ENCODE results near the gene TPRN.

TPRN gene

GRCh38 chr9:137189297-137190295 is 10.9 kb downstream of the TPRN start:
- H3K4me3 ChIP-seq (ENCODE audit: low read depth, low read length): peak overlapping the region; percentile 90
- TF ChIP-seq MAX (IDR thresholded peaks at IDR 0.05; ENCODE audit: low read depth, low read length): no peak
- no peak for TF ChIP-seq CTCF (IDR thresholded peaks at IDR 0.05; ENCODE audit: low read depth, low read length)
- no peak for TF ChIP-seq MYC (IDR thresholded peaks at IDR 0.05; ENCODE audit: low read depth, low read length)
- no peak for TF ChIP-seq POLR2A (IDR thresholded peaks at IDR 0.05; ENCODE audit: extremely low read depth, insufficient read length)

GRCh38 chr9:137188490-137189296 is 11.8 kb downstream of the TPRN start, which contains the start of the genes ANAPC2 and SSNA1:
ANAPC2 (minus strand) TSS chr9:137188560; CDS start chr9:137188532, 28 bp downstream.
SSNA1 (plus strand) TSS chr9:137188676; CDS start chr9:137188727, 51 bp downstream.
- peak; percentile 95 for DNase-seq (ENCODE audit: low read depth)
- H3K4me3 ChIP-seq (ENCODE audit: low read depth, low read length): peak within 1 kb of the TSS; percentile 90
- TF ChIP-seq POLR2A (IDR thresholded peaks at IDR 0.05; ENCODE audit: extremely low read depth, insufficient read length): peak; percentile 73
- peak; percentile 67 for TF ChIP-seq MAX (IDR thresholded peaks at IDR 0.05; ENCODE audit: low read depth, low read length)
- peak; percentile 35 for TF ChIP-seq CTCF (IDR thresholded peaks at IDR 0.05; ENCODE audit: low read depth, low read length)
- peak; percentile 68 for TF ChIP-seq MYC (IDR thresholded peaks at IDR 0.05; ENCODE audit: low read depth, low read length)

More at GRCh38 chr9:137189297-137190295, 10.9 kb downstream of the TPRN start:
- no peak for DNase-seq (ENCODE audit: low read depth)

DNA sequence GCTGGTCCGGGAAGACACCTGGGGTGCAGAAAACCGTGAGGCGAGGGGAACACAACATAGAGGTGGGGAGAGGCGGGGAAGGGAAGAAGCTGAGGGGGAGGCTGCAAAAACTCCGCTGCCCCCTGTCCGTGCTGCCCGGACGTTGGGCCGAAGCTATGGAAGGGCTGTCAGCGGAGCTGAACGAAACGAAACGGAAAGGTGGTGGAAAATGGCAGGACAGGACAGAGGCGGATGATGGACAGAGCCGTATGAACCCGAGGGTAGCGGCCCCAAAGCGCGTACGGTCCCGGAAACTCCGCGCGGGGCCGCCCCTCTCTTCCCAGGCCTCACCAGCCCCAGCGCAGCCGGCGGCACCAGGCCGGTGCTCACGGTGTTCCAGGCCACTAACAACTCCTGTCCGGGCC is 12.5 kb downstream of the TPRN start:
- H3K4me3 ChIP-seq (ENCODE audit: low read depth, low read length): peak overlapping the region; percentile 90
- DNase-seq (ENCODE audit: low read depth): no peak
- no peak for TF ChIP-seq POLR2A (IDR thresholded peaks at IDR 0.05; ENCODE audit: extremely low read depth, insufficient read length)
- no peak for TF ChIP-seq MYC (IDR thresholded peaks at IDR 0.05; ENCODE audit: low read depth, low read length)
- TF ChIP-seq CTCF (IDR thresholded peaks at IDR 0.05; ENCODE audit: low read depth, low read length): no peak
- TF ChIP-seq MAX (IDR thresholded peaks at IDR 0.05; ENCODE audit: low read depth, low read length): no peak

DNA sequence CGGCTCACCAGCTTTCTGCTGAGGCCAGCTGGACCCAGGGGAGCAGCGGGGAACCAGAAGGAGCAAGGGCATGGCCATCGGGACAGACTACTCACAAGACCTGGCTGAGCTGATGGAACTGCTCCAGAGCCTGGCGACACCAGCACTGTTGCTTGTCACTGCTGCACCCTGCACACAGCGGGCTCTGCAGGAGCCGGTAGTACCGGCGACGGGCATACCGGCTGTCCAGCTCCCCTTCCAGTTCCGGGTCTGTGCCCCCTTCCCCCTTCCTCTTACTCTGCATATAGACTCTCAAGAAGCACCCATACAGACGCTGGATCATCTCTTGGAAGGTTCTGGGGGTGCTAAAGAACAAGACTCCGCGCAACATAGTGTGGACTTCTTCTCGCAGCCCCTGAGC is 13.2 kb downstream of the TPRN start:
- TF ChIP-seq CTCF (IDR thresholded peaks at IDR 0.05; ENCODE audit: low read depth, low read length) (no peak), MAX (IDR thresholded peaks at IDR 0.05; ENCODE audit: low read depth, low read length) (no peak), POLR2A (IDR thresholded peaks at IDR 0.05; ENCODE audit: extremely low read depth, insufficient read length) (no peak), MYC (IDR thresholded peaks at IDR 0.05; ENCODE audit: low read depth, low read length) (no peak)
- H3K4me3 ChIP-seq (ENCODE audit: low read depth, low read length): peak overlapping the region; percentile 90
- DNase-seq (ENCODE audit: low read depth): no peak

GRCh38 chr9:137186385-137186784 is 14.2 kb downstream of the TPRN start:
- H3K4me3 ChIP-seq (ENCODE audit: low read depth, low read length): no peak overlapping the region
- TF ChIP-seq MYC (IDR thresholded peaks at IDR 0.05; ENCODE audit: low read depth, low read length): no peak
- TF ChIP-seq CTCF (IDR thresholded peaks at IDR 0.05; ENCODE audit: low read depth, low read length): no peak
- TF ChIP-seq POLR2A (IDR thresholded peaks at IDR 0.05; ENCODE audit: extremely low read depth, insufficient read length): no peak
- no peak for TF ChIP-seq MAX (IDR thresholded peaks at IDR 0.05; ENCODE audit: low read depth, low read length)
- no peak for DNase-seq (ENCODE audit: low read depth)
